MM.1S (cell line): Measurements from ENCODE around the gene POLR3G.

Experiments
- DNase-seq: peaks from one replicate; pipeline ENCODE4 v3.0.0-alpha.2; 2015
- H2AFZ ChIP-seq: fragments of 300-600 bp; sonication (generic); 2 replicates; pipeline ENCODE4 v1.6.0; 2016; ENCODE audit warnings: antibody characterized with exemption, low read length
- H3F3A ChIP-seq: fragments of 300-600 bp; sonication (generic); 2 replicates; pipeline ENCODE4 v1.6.1; 2016; ENCODE audit warnings: mild to moderate bottlenecking, antibody characterized with exemption, low read length, moderate library complexity, mixed read lengths; ENCODE audit not compliant: insufficient read depth
- H3K27ac ChIP-seq: fragments of 300-600 bp; sonication (generic); 2 replicates; pipeline ENCODE4 v1.5.1; 2016; ENCODE audit warnings: mild to moderate bottlenecking, low read length
- H3K27me3 ChIP-seq: fragments of 300-600 bp; sonication (generic); replicated peaks from 2 replicates; pipeline ENCODE4 v1.6.0; 2016; ENCODE audit warnings: low read length; ENCODE audit not compliant: insufficient read depth
- H3K36me3 ChIP-seq: fragments of 300-600 bp; sonication (generic); replicated peaks from 2 replicates; pipeline ENCODE4 v1.6.1; 2016; ENCODE audit warnings: mild to moderate bottlenecking, low read length, mixed read lengths; ENCODE audit not compliant: insufficient read depth
- H3K4me1 ChIP-seq: fragments of 300-600 bp; sonication (generic); 2 replicates; pipeline ENCODE4 v1.6.1; 2016; ENCODE audit warnings: low read length, mixed read lengths
- H3K4me2 ChIP-seq: fragments of 300-600 bp; sonication (generic); 2 replicates; pipeline ENCODE4 v1.6.0; 2016; ENCODE audit warnings: low read depth, low read length
- H3K4me3 ChIP-seq: fragments of 300-600 bp; sonication (generic); 2 replicates; pipeline ENCODE4 v1.5.1; 2016; ENCODE audit warnings: low read length, mixed read lengths
- H3K79me2 ChIP-seq: fragments of 300-600 bp; sonication (generic); 2 replicates; pipeline ENCODE4 v1.6.1; 2016; ENCODE audit warnings: mixed run types, low read length, mixed read lengths
- H3K9ac ChIP-seq: fragments of 300-600 bp; sonication (generic); 2 replicates; pipeline ENCODE4 v1.6.1; 2016; ENCODE audit warnings: low read length, mixed read lengths
- H3K9me2 ChIP-seq: fragments of 300-600 bp; sonication (generic); replicated peaks from 2 replicates; pipeline ENCODE4 v1.6.1; 2016; ENCODE audit warnings: mild to moderate bottlenecking, low read length, mixed read lengths; ENCODE audit not compliant: insufficient read depth
- H3K9me3 ChIP-seq: fragments of 300-600 bp; sonication (generic); replicated peaks from 2 replicates; pipeline ENCODE4 v1.6.1; 2016; ENCODE audit warnings: mild to moderate bottlenecking, low read length, mixed read lengths; ENCODE audit not compliant: insufficient read depth
- H4K20me1 ChIP-seq: fragments of 300-600 bp; sonication (generic); 2 replicates; pipeline ENCODE4 v1.6.1; 2016; ENCODE audit warnings: mild to moderate bottlenecking, low read length, moderate library complexity, mixed read lengths; ENCODE audit not compliant: insufficient read depth
- CTCF ChIP-seq: fragments of 300-600 bp; sonication (generic); IDR thresholded peaks from 2 replicates; pipeline ENCODE4 v1.5.1; 2016; ENCODE audit warnings: antibody characterized with exemption, low read length, mixed read lengths
- EZH2 ChIP-seq: fragments of 300-600 bp; sonication (generic); optimal IDR thresholded peaks from 2 replicates; pipeline ENCODE3; 2017; ENCODE audit warnings: low read depth, mild to moderate bottlenecking, antibody characterized with exemption, low read length, mixed read lengths
- EZH2phosphoT487 ChIP-seq: fragments of 300-600 bp; sonication (generic); IDR thresholded peaks from 2 replicates; pipeline ENCODE4 v1.6.1; 2018; ENCODE audit warnings: antibody characterized with exemption, low read length

The POLR3G gene

GRCh38 chr5:90530736-90531487, 56.2 kb downstream of the POLR3G start:
- Histone ChIP-seq H3K36me3 (no peaks in the 10 kb centered on the region), H3K79me2 (peaks cover 35% of the 10 kb centered on the region), H4K20me1 (no peaks in the 10 kb centered on the region), H3K4me3 (no peak overlapping the region), H3K9ac (peak overlapping the region; percentile 69; the same call in 1 of the 2 replicates), H2AFZ (peak overlapping the region; percentile 98; the same call in 1 of the 2 replicates), H3K4me2 (peak overlapping the region; percentile 37; the same call in 1 of the 2 replicates), H3K9me2 (no peaks in the 10 kb centered on the region), H3K9me3 (no peaks in the 10 kb centered on the region), H3F3A (no peaks in the 10 kb centered on the region; the same call in 1 of the 2 replicates), H3K27ac (no peak overlapping the region), H3K27me3 (no peaks in the 10 kb centered on the region), H3K4me1 (peaks cover 22% of the 10 kb centered on the region)
- no peak for DNase-seq
- no peak for TF ChIP-seq EZH2phosphoT487
- TF ChIP-seq CTCF = no peak
- no peak for TF ChIP-seq EZH2

- H3K79me2 ChIP-seq = peaks cover 6% of the 10 kb centered on the region
- H3K9me3 ChIP-seq = no peaks in the 10 kb centered on the region
- no peak overlapping the region for H2AFZ ChIP-seq
- no peaks in the 10 kb centered on the region for H4K20me1 ChIP-seq
- no peaks in the 10 kb centered on the region for H3K36me3 ChIP-seq
- no peaks in the 10 kb centered on the region for H3K9me2 ChIP-seq
- no peak overlapping the region for H3K27ac ChIP-seq
- no peaks in the 10 kb centered on the region for H3F3A ChIP-seq
- no peak overlapping the region for H3K4me2 ChIP-seq
- H3K9ac ChIP-seq = no peak overlapping the region
- no peak overlapping the region for H3K4me3 ChIP-seq
- no peak for TF ChIP-seq CTCF
- no peak for TF ChIP-seq EZH2phosphoT487
- no peak for TF ChIP-seq EZH2
- H3K27me3 ChIP-seq = no peaks in the 10 kb centered on the region
- DNase-seq = no peak
- H3K4me1 ChIP-seq = peaks cover 3% of the 10 kb centered on the region; the same call in 1 of the 2 replicates
Measured at GRCh38 chr5:90533794-90534193, 59.1 kb downstream of the POLR3G start.

GRCh38 chr5:90534922-90535321, 60.3 kb downstream of the POLR3G start:
- no peak for TF ChIP-seq CTCF
- Histone ChIP-seq H3K27me3 (no peaks in the 10 kb centered on the region), H3K27ac (no peak overlapping the region), H3K4me1 (peaks cover 3% of the 10 kb centered on the region; the same call in 1 of the 2 replicates), H3F3A (no peaks in the 10 kb centered on the region), H3K36me3 (no peaks in the 10 kb centered on the region), H3K4me3 (no peak overlapping the region), H3K9me3 (no peaks in the 10 kb centered on the region), H3K9me2 (no peaks in the 10 kb centered on the region), H2AFZ (no peak overlapping the region), H3K9ac (no peak overlapping the region), H4K20me1 (no peaks in the 10 kb centered on the region), H3K4me2 (no peak overlapping the region), H3K79me2 (no peaks in the 10 kb centered on the region)
- DNase-seq = no peak
